Pancreas (tissue), 10 donors: ENCODE results near the gene GAS7. TPM values are rescaled to one million over a fixed set of nuclear protein-coding genes. Genes with fewer than 3 reads are reported as not detected.
A peak's percentile ranks its signal among the peaks of the same experiment; 100 is the strongest.

Experiments used
- ATAC-seq, 4 donors: fragments of 200-7000 bp; cut with Tn5 transposase; one replicate each; pipeline versions ENCODE4 v1.8.0 to v1.9.1; 2020; ENCODE audit warnings: mild to moderate bottlenecking in 4 of 4, moderate library complexity in 4 of 4
- DNase-seq, 6 donors: peaks; one replicate each; pipeline ENCODE4 v3.0.0-alpha.2; 2020
- FAIRE-seq: peaks from 2 replicates; lab custom pipeline; 2012; peaks lifted over from hg19 to GRCh38; lab: Jason Lieb, UNC
- H3K27ac ChIP-seq, 4 donors: fragments of 200-600 bp; sonication (generic); 1 replicate in 3 of 4; 2 replicates in 1 of 4; pipeline versions ENCODE4 v1.5.0 to v1.8.0; 2020
- H3K27me3 ChIP-seq, 4 donors: fragments of 200-600 bp; one replicate each; pipeline ENCODE4 v1.8.0; 2021
- H3K36me3 ChIP-seq, 3 donors: fragments of 200-600 bp; sonication (generic) in 1 of 3; one replicate each; pipeline versions ENCODE4 v1.5.0 to v1.8.0; 2020 to 2021
- H3K4me1 ChIP-seq, 3 donors: fragments of 200-600 bp; one replicate each; pipeline ENCODE4 v1.8.0; 2021
- H3K4me3 ChIP-seq, 4 donors: fragments of 200-600 bp; sonication (generic) in 2 of 4; one replicate each; pipeline versions ENCODE4 v1.5.0 to v1.8.0; 2020 to 2021
- H3K9me3 ChIP-seq, 4 donors: fragments of 200-600 bp; one replicate each; pipeline ENCODE4 v1.8.0; 2021
- CTCF ChIP-seq, 4 donors: fragments of 200-600 bp; sonication (generic) in 3 of 4; IDR thresholded peaks; one replicate each; pipeline versions ENCODE4 v1.5.0 to v1.8.0; 2021; ENCODE audit warnings: antibody characterized with exemption in 4 of 4
- WGBS, 2 donors: extraction: QIAGEN DNeasy Blood & Tissue Kit; methylation state at CpG; one replicate each; pipeline ENCODE4 v1.1.7; 2013; 5-methylcytosine and 5-hydroxymethylcytosine counted together
- intact Hi-C, 3 donors: fragments of 100-400 bp; cut with DNase I; formaldehyde crosslinking; loops; one replicate each; pipeline versions ENCODE4 v1.11.1 to v1.14.2; 2022
- polyA plus RNA-seq, 2 donors: library from polyadenylated mRNA; stranded (reverse); fragments of 200-250 nt; gene quantifications; one replicate each; pipeline ENCODE4 v1.2.3, GENCODE V29; 2013
- total RNA-seq, 6 donors: library from RNA; stranded (reverse); fragmentation: NEBNext Ultra II Directional in 4 of 6; extraction: Animal tissue kit (Norgen Biotek cat#: 25700) in 4 of 6; gene quantifications; one replicate each; pipeline versions ENCODE4 v1.2.1 to v1.2.4, GENCODE V29; 2021 to 2023
- donor health status: healthy with polysubstance abuse.
- donor health status: DM: no; HTN: no; CAD: no; lungs with moderate emphysema.
- donor health status: DM: no; HTN: no; CAD: no.
- donor health status: control.
- donor health status: control.
- donor health status: Bipolar disorder and iron deficiency.
- donor health status: DM: yes; HTN: yes; CAD: no.
- donor health status: DM: no; HTN: no; CAD: no.
- donor health status: DM: no; HTN: no; CAD: no.
- donor health status: DM: yes; HTN: yes; CAD: no.

GAS7 gene
- total and polyA plus RNA-seq, 8 donors = 1.9 to 22.9 (median 3.7) TPM

- DNase-seq (no peak), ATAC-seq (peak in 1 of 4 donors; percentile 34), FAIRE-seq (no peak)
- Histone ChIP-seq H3K4me1 (no peaks in the 10 kb centered on the region), H3K27me3 (no peaks in the 10 kb centered on the region), H3K9me3 (no peaks in the 10 kb centered on the region), H3K4me3 (no peak overlapping the region), H3K36me3 (no peaks in the 10 kb centered on the region), H3K27ac (no peak overlapping the region)
- WGBS, 2 donors = 5 to 14% methylated on average over 4 of the region's 4 CpGs
- intact Hi-C loops = no loop called here
- peak in 1 of 4 donors; percentile 29 for TF ChIP-seq CTCF (IDR thresholded peaks at IDR 0.05)
Measured at GRCh38 chr17:9905902-9906301, 292.5 kb downstream of the GAS7 start.

- no peak for TF ChIP-seq CTCF (IDR thresholded peaks at IDR 0.05)
- Histone ChIP-seq H3K4me3 (no peak within 1 kb of the TSS), H3K9me3 (no peaks in the 10 kb centered on the region), H3K4me1 (no peaks in the 10 kb centered on the region), H3K27ac (no peak within 1 kb of the TSS), H3K36me3 (no peaks in the 10 kb centered on the region), H3K27me3 (no peaks in the 10 kb centered on the region)
- DNase-seq = no peak
- no peak for ATAC-seq
- FAIRE-seq = no peak
- intact Hi-C loops = no loop called here
- 73 to 77% methylated on average over 11 of the region's 11 CpGs for WGBS, 2 donors
Measured at GRCh38 chr17:9905078-9905415, 293.4 kb downstream of the GAS7 start, which contains the start of gene RCVRN. Gene RCVRN, minus strand, starts transcription at chr17:9905271. Its CDS starts 91 bp downstream, at chr17:9905180.

- no peak for DNase-seq
- H3K4me3 ChIP-seq = no peak overlapping the region
- no peak for ATAC-seq
- intact Hi-C loops = no loop called here
- no peak for TF ChIP-seq CTCF (IDR thresholded peaks at IDR 0.05)
- WGBS, 2 donors = 83 to 91% methylated on average over 35 of the region's 35 CpGs
- no peaks in the 10 kb centered on the region for H3K9me3 ChIP-seq
- no peaks in the 10 kb centered on the region for H3K36me3 ChIP-seq
- no peaks in the 10 kb centered on the region for H3K4me1 ChIP-seq
- H3K27me3 ChIP-seq = no peaks in the 10 kb centered on the region
- no peak overlapping the region for H3K27ac ChIP-seq
- no peak for FAIRE-seq
Measured at GRCh38 chr17:9904277-9905077, 293.9 kb downstream of the GAS7 start.

- ATAC-seq (no peak), DNase-seq (no peak), FAIRE-seq (no peak)
- WGBS, 2 donors = 9 to 17% methylated on average over 2 of the region's 2 CpGs
- Histone ChIP-seq H3K9me3 (no peaks in the 10 kb centered on the region), H3K4me1 (no peaks in the 10 kb centered on the region), H3K27me3 (no peaks in the 10 kb centered on the region), H3K36me3 (no peaks in the 10 kb centered on the region), H3K4me3 (no peak overlapping the region), H3K27ac (no peak overlapping the region)
- no peak for TF ChIP-seq CTCF (IDR thresholded peaks at IDR 0.05)
- intact Hi-C loops = no loop called here
Measured at GRCh38 chr17:9902120-9902519, 296.3 kb downstream of the GAS7 start.

GRCh38 chr17:9900784-9901183 is 297.6 kb downstream of the GAS7 start:
- FAIRE-seq = no peak
- no peak overlapping the region for H3K4me3 ChIP-seq
- no peaks in the 10 kb centered on the region for H3K4me1 ChIP-seq
- H3K27ac ChIP-seq = peak overlapping the region in 1 of 4 donors; percentile 17
- no peak for DNase-seq
- WGBS, 2 donors = 51 to 62% methylated on average over 8 of the region's 8 CpGs
- intact Hi-C loops = no loop called here
- H3K9me3 ChIP-seq = no peaks in the 10 kb centered on the region
- TF ChIP-seq CTCF (IDR thresholded peaks at IDR 0.05) = no peak
- no peaks in the 10 kb centered on the region for H3K36me3 ChIP-seq
- ATAC-seq = peak in 2 of 4 donors; percentile 23 to 48
- H3K27me3 ChIP-seq = no peaks in the 10 kb centered on the region
